H1 (cell line): Measurements from ENCODE around the gene EBF3. TPM values are rescaled to one million over a fixed set of nuclear protein-coding genes. Genes with fewer than 3 reads are reported as not detected.

ENCODE experiments used
- YY1 ChIP-seq: IDR thresholded peaks from 2 replicates; pipeline ENCODE4 v1.6.1; 2011; ENCODE audit warnings: low read depth, mild to moderate bottlenecking, low read length
- polyA plus RNA-seq, 7 experiments: library from polyadenylated mRNA; depleted of rRNA in 3 of 7; stranded (reverse) in 5 of 7; unstranded in 2 of 7; fragments of >200 nt in 5 of 7; fragments of 200-250 nt in 2 of 7; gene quantifications; 1 replicate in 5 of 7; 2 replicates in 1 of 7; 4 replicates in 1 of 7; pipeline versions ENCODE4 v1.2.1 to v1.2.3, GENCODE V29; 2011 to 2013; ENCODE audit warnings: missing spikeins in 2 of 7, mixed read lengths in 2 of 7
- total RNA-seq: library from RNA; stranded (reverse); fragmentation: NEBNext Ultra II Directional; extraction: Animal tissue kit (Norgen Biotek cat#: 25700); gene quantifications from 2 replicates; pipeline ENCODE4 v1.2.1, GENCODE V29; 2021

The EBF3 gene
- total and polyA plus RNA-seq, 2 of the 8 experiments (the other 6 are each of a cell fraction or from before 2014, with no cell fraction given), result 0.08 to 0.26 TPM

- TF ChIP-seq YY1, result no peak
Measured at GRCh38 chr10:129972145-129972965, 8.3 kb upstream of the EBF3 start (continued).
